H1 (cell line): ENCODE results near the gene ZP2. TPM values are rescaled to one million over a fixed set of nuclear protein-coding genes. Genes with fewer than 3 reads are reported as not detected.

Experiments
- BRCA1 ChIP-seq: IDR thresholded peaks from 2 replicates; pipeline ENCODE4 v1.6.1; 2012; ENCODE audit warnings: low read depth, low read length, improper control_type of control experiment
- RNF2 ChIP-seq: fragments of 200-900, 300-1000 bp; sonication (generic); IDR thresholded peaks from 2 replicates; pipeline ENCODE4 v1.7.1; 2016; ENCODE audit warnings: borderline replicate concordance, low read depth, mild to moderate bottlenecking, antibody characterized with exemption, low read length; ENCODE audit not compliant: poor library complexity, severe bottlenecking; ENCODE audit errors: missing control alignments
- SP4 ChIP-seq: IDR thresholded peaks from 2 replicates; pipeline ENCODE4 v1.6.1; 2012; ENCODE audit warnings: low read length, inconsistent platforms
- polyA plus RNA-seq, 7 experiments: library from polyadenylated mRNA; depleted of rRNA in 3 of 7; stranded (reverse) in 5 of 7; unstranded in 2 of 7; fragments of >200 nt in 5 of 7; fragments of 200-250 nt in 2 of 7; gene quantifications; 1 replicate in 5 of 7; 2 replicates in 1 of 7; 4 replicates in 1 of 7; pipeline versions ENCODE4 v1.2.1 to v1.2.3, GENCODE V29; 2011 to 2013; ENCODE audit warnings: missing spikeins in 2 of 7, mixed read lengths in 2 of 7
- total RNA-seq: library from RNA; stranded (reverse); fragmentation: NEBNext Ultra II Directional; extraction: Animal tissue kit (Norgen Biotek cat#: 25700); gene quantifications from 2 replicates; pipeline ENCODE4 v1.2.1, GENCODE V29; 2021

The ZP2 gene
- total and polyA plus RNA-seq, 2 of the 8 experiments (the other 6 are each of a cell fraction or from before 2014, with no cell fraction given) = not detected

- no peak for TF ChIP-seq SP4
- TF ChIP-seq BRCA1 = no peak
- no peak for TF ChIP-seq RNF2
- TF ChIP-seq, all 59 proteins: peak for 0
Measured at GRCh38 chr16:21179126-21179982, 32.0 kb downstream of the ZP2 start (continued).
